Neutrophil (primary cell): ENCODE measurements around the gene ZNRF3.

Experiments used
- H3K27ac ChIP-seq: fragments of 200-600 bp; sonication (generic); 2 replicates; pipeline ENCODE4 v1.5.1; 2016; ENCODE audit warnings: mild to moderate bottlenecking, moderate library complexity
- H3K27me3 ChIP-seq: fragments of 200-600 bp; sonication (generic); 2 replicates; pipeline ENCODE4 v1.6.0; 2016; ENCODE audit warnings: mild to moderate bottlenecking
- H3K36me3 ChIP-seq: fragments of 200-600 bp; sonication (generic); 2 replicates; pipeline ENCODE4 v1.5.1; 2017
- H3K4me1 ChIP-seq, 2 experiments: fragments of 200-600 bp in 1 of 2; sonication (generic) in 1 of 2; 1 replicate in 1 of 2; 2 replicates in 1 of 2; pipeline versions ENCODE4 v1.5.1 to v1.6.1; 2013 to 2016; ENCODE audit warnings: low read depth in 1 of 2, low read length in 1 of 2, mild to moderate bottlenecking in 1 of 2, moderate library complexity in 1 of 2; ENCODE audit not compliant: control insufficient read depth in 1 of 2, insufficient read depth in 1 of 2
- H3K4me3 ChIP-seq, 2 experiments: fragments of 200-600 bp in 1 of 2; sonication (generic) in 1 of 2; 1 replicate in 1 of 2; 2 replicates in 1 of 2; pipeline ENCODE4 v1.5.1; 2013 to 2016; ENCODE audit warnings: low read depth in 1 of 2, low read length in 1 of 2, mild to moderate bottlenecking in 1 of 2, moderate library complexity in 1 of 2
- H3K9me3 ChIP-seq: fragments of 200-600 bp; sonication (generic); 2 replicates; pipeline ENCODE4 v1.5.1; 2016
- TF ChIP-seq, protein P1 (sequence below): fragments of 200-600 bp; sonication (generic); IDR thresholded peaks from 2 replicates; pipeline ENCODE4 v1.5.1; 2016; ENCODE audit warnings: antibody characterized with exemption

ZNRF3 gene

DNA sequence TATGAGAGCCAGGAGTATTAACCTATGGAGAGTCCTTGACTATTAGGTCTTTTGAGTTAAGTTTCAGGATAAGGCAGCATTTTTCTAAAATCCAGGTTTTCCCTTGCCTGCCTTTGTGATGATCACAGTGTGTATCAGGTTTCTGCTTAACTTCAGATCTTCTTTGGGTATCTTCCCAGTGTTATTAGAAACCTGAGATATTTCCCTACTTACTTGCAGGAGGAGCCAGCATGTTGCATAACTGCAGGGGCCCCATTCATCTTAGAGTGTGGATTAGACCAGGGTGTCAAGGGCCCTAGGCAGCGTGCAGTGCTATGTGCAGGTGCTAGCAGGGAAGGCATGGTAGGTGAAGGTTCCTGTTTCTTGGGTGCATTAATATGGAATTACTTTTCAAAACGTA, 69.5 kb downstream of the ZNRF3 start:
- H3K4me1 ChIP-seq: peaks cover 21 to 24% of the 10 kb centered on the region in 2 experiments
- peaks cover 96% of the 10 kb centered on the region for H3K27me3 ChIP-seq
- TF ChIP-seq, protein P1, sequence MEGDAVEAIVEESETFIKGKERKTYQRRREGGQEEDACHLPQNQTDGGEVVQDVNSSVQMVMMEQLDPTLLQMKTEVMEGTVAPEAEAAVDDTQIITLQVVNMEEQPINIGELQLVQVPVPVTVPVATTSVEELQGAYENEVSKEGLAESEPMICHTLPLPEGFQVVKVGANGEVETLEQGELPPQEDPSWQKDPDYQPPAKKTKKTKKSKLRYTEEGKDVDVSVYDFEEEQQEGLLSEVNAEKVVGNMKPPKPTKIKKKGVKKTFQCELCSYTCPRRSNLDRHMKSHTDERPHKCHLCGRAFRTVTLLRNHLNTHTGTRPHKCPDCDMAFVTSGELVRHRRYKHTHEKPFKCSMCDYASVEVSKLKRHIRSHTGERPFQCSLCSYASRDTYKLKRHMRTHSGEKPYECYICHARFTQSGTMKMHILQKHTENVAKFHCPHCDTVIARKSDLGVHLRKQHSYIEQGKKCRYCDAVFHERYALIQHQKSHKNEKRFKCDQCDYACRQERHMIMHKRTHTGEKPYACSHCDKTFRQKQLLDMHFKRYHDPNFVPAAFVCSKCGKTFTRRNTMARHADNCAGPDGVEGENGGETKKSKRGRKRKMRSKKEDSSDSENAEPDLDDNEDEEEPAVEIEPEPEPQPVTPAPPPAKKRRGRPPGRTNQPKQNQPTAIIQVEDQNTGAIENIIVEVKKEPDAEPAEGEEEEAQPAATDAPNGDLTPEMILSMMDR: no peak

DNA sequence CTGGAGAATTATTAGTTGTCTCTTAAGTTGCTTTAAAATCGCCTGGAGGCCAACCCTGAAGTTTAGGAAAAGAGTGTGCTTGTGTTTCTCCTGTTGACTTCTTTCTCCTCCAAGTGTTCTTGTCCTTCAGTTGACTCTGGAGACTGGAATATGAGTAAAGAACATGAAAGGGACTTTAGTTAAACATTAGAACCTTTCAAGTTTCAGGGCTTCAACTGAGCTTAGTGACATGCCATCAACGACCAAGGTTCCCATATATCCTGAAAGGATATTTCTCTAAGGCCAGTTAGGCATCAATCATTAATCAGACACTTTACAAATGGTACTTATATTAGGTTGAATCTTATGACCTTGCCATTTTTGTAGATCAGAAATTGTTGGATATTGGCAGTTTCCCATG, 70.0 kb downstream of the ZNRF3 start:
- no peaks in the 10 kb centered on the region for H3K36me3 ChIP-seq
- no peaks in the 10 kb centered on the region for H3K9me3 ChIP-seq
- H3K4me1 ChIP-seq: peaks cover 21 to 24% of the 10 kb centered on the region in 2 experiments
- H3K27ac ChIP-seq: no peak overlapping the region
- TF ChIP-seq, protein P1: no peak
- H3K4me3 ChIP-seq: no peak overlapping the region
- peaks cover 98% of the 10 kb centered on the region for H3K27me3 ChIP-seq

More for the DNA sequence above, 69.5 kb downstream of the ZNRF3 start:
- H3K9me3 ChIP-seq: no peaks in the 10 kb centered on the region
- no peak overlapping the region for H3K27ac ChIP-seq
- no peak overlapping the region for H3K4me3 ChIP-seq
- H3K36me3 ChIP-seq: no peaks in the 10 kb centered on the region

DNA sequence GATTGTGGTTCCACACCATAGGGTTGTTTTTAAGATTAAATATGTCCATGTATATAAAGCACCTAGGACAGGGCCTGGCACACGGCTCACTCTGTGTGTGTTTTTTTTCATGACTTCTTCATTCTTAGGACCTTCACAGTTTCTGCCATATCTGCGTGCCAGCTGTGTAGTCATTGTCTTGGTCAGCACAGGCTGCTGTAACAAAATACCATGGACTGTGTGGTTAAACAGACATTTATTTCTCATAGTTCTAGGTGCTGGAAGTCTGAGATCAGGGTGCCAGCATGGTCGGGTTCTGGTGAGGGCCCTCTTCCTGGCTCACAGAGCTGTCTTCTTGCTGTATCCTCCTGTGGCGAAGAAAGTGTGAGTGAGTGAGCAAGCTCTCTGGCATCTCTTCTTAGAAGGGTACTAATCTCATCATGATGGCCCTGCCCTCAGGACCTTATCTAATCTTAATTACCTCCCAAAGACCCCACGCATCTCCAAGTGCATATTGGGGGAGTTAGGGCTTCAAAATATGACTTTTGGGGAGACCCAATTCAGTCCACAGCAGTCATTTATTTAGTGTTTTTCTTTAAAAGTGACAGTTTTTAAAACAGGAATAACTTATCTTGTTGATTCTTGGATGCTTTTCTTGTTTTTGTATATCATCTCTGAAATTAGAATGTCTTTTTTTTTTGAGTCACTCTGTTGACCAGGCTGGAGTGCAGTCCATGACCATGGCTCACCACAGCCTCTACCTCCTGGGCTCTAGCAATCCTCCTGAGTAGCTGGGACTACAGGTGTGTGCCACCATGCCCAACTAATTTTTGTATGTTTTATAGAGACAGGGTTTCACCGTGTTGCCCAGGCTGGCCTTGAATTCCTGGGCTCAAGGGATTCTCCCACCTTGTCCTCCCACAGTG, 70.9 kb downstream of the ZNRF3 start:
- no peaks in the 10 kb centered on the region for H3K36me3 ChIP-seq
- no peak overlapping the region for H3K27ac ChIP-seq
- TF ChIP-seq, protein P1: no peak
- peaks cover 21 to 24% of the 10 kb centered on the region in 2 experiments for H3K4me1 ChIP-seq
- H3K4me3 ChIP-seq: no peak overlapping the region
- H3K9me3 ChIP-seq: no peaks in the 10 kb centered on the region
- H3K27me3 ChIP-seq: peaks cover 98% of the 10 kb centered on the region

DNA sequence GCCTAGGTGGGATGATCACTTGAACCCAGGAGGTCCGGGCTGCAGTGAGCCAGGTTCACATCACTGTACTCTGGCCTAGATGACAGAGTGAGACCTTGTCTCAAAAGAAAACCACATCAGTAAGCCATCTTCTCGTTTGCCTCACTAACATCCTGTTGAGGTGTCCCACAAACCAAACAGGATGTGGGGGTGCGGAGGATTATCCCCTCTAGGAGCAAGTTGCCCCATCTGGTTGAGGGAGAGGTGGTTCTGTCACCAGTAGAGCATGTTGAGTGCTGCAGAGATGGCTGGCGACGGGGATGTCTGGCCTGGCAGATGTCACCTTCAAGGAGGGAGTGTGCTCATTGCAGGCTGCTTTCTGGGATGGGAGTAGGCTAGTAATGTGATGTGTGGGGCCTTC, 72.4 kb downstream of the ZNRF3 start:
- Histone ChIP-seq H3K36me3 (no peaks in the 10 kb centered on the region), H3K9me3 (no peaks in the 10 kb centered on the region), H3K4me1 (peaks cover 15% of the 10 kb centered on the region in 2 experiments), H3K27me3 (peaks cover 98% of the 10 kb centered on the region), H3K27ac (no peak overlapping the region), H3K4me3 (no peak overlapping the region)
- TF ChIP-seq, protein P1: no peak

DNA sequence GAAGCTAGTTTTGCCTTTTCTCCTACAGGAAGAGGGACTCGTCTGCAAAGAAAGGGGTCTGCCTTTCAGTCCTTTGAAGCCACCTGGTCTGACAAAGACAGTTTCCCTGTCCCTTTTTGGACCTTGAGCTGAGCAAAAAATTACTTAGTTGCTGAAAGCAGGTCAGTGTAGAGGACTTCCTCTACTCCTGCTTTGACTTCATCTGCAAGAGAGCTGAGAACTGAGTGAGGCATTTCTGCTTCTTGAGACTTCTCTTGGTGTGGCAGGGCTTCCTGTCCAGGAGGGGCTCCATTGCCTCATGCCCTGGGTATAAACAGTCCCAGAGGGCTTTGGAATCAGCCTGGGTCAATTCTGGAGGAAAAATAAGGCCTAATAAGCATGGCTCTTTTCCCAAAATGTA, 73.1 kb downstream of the ZNRF3 start:
- no peak overlapping the region for H3K4me3 ChIP-seq
- no peaks in the 10 kb centered on the region for H3K36me3 ChIP-seq
- H3K27me3 ChIP-seq: peaks cover 98% of the 10 kb centered on the region
- no peak overlapping the region for H3K27ac ChIP-seq
- H3K4me1 ChIP-seq: peaks cover 15% of the 10 kb centered on the region in 2 experiments
- TF ChIP-seq, protein P1: no peak
- H3K9me3 ChIP-seq: no peaks in the 10 kb centered on the region
